Effector memory CD8-positive, alpha-beta T cell (primary cell): ENCODE measurements around the gene COL6A1.

Experiments
- ATAC-seq: fragments of 150-1000 bp; cut with Tn5 transposase; replicated peaks from 2 replicates; pipeline ENCODE4 v1.10.0; 2021; ENCODE audit warnings: mild to moderate bottlenecking, moderate library complexity
- DNase-seq, 3 experiments: peaks; one replicate each; pipeline ENCODE4 v3.0.0; 2021
- H3K27ac Mint-ChIP-seq, 2 donors: one replicate each; pipeline ENCODE4 v1.8.0; 2022; ENCODE audit warnings: mild to moderate bottlenecking in 2 of 2, mixed read lengths in 2 of 2, moderate library complexity in 2 of 2
- H3K27me3 Mint-ChIP-seq, 2 donors: one replicate each; pipeline ENCODE4 v1.8.0; 2022; ENCODE audit warnings: mixed read lengths in 2 of 2
- H3K36me3 Mint-ChIP-seq: one replicate; pipeline ENCODE4 v1.8.0; 2022; ENCODE audit warnings: mild to moderate bottlenecking, moderate library complexity, mixed read lengths; ENCODE audit not compliant: insufficient read depth
- H3K4me1 Mint-ChIP-seq, 2 donors: one replicate each; pipeline ENCODE4 v1.8.0; 2022; ENCODE audit warnings: low read depth in 2 of 2, mixed read lengths in 2 of 2
- H3K4me3 Mint-ChIP-seq, 2 donors: one replicate each; pipeline ENCODE4 v1.8.0; 2022; ENCODE audit warnings: mild to moderate bottlenecking in 2 of 2, mixed read lengths in 2 of 2, moderate library complexity in 2 of 2
- H3K9me3 Mint-ChIP-seq, 2 donors: one replicate each; pipeline ENCODE4 v1.8.0; 2022; ENCODE audit warnings: mixed read lengths in 2 of 2

COL6A1 gene

GRCh38 chr21:46052703-46053651 lies 71.4 kb downstream of the COL6A1 start:
- peaks cover 5 to 16% of the 10 kb centered on the region in 2 donors for H3K4me1 Mint-ChIP-seq
- peak overlapping the region; percentile 87 to 91 for H3K27ac Mint-ChIP-seq
- peaks cover 6 to 12% of the 10 kb centered on the region in 2 donors for H3K27me3 Mint-ChIP-seq
- H3K9me3 Mint-ChIP-seq, result no peaks in the 10 kb centered on the region
- DNase-seq (peak; percentile 51 to 62 (median 53)), ATAC-seq (peak; percentile 84)
- H3K36me3 Mint-ChIP-seq, result peaks cover 9% of the 10 kb centered on the region
- H3K4me3 Mint-ChIP-seq, result peak overlapping the region; percentile 13 to 34

- Mint-ChIP-seq H3K27ac (peak overlapping the region; percentile 32 to 91), H3K36me3 (peaks cover 9% of the 10 kb centered on the region), H3K9me3 (peaks cover 0 to 6% of the 10 kb centered on the region in 2 donors), H3K27me3 (peaks cover 13 to 23% of the 10 kb centered on the region in 2 donors), H3K4me3 (peak overlapping the region in 1 of 2 donors; percentile 21), H3K4me1 (peaks cover 5 to 22% of the 10 kb centered on the region in 2 donors)
- ATAC-seq (no peak), DNase-seq (no peak)
These were observed 72.5 kb downstream of the COL6A1 start for GRCh38 chr21:46054031-46054430.

GRCh38 chr21:46054451-46054881 lies 72.9 kb downstream of the COL6A1 start:
- peaks cover 13 to 27% of the 10 kb centered on the region in 2 donors for H3K27me3 Mint-ChIP-seq
- H3K27ac Mint-ChIP-seq, result peak overlapping the region in 1 of 2 donors; percentile 32
- peaks cover 0 to 6% of the 10 kb centered on the region in 2 donors for H3K9me3 Mint-ChIP-seq
- peaks cover 5 to 22% of the 10 kb centered on the region in 2 donors for H3K4me1 Mint-ChIP-seq
- ATAC-seq, result no peak
- H3K36me3 Mint-ChIP-seq, result peaks cover 9% of the 10 kb centered on the region
- no peak for DNase-seq
- no peak overlapping the region for H3K4me3 Mint-ChIP-seq
